Measurements from ENCODE around the gene ATXN10. TPM values are rescaled to one million over a fixed set of nuclear protein-coding genes. Genes with fewer than 3 reads are reported as not detected.

Gene ATXN10
- total RNA-seq, 1 experiment from 2014 or later = 135 TPM

DNA sequence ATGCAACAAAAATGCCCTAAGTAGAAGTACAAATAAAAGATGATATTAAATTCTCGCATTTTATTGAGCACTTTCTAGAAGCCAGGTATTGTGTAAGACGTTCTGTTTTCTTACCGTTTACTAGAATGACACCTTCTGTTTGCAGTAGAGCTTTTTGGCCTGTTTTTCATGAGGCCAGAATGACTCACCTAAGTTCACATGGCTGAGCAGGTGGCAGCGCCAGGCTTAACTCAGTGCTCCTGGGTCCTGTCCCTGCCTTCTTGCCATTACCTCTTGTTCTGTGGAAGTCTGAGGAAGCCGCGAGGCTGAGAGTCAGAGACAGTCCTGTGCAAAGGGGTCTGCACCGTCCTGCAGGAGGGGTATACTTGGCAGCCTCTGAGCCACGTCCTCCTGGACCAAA lies 113.8 kb downstream of the ATXN10 start:
- Histone ChIP-seq H3K27ac (ENCODE audit: low read depth, low read length) (no peak overlapping the region), H2AFZ (ENCODE audit: low read depth, low read length, poor library complexity, severe bottlenecking) (no peak overlapping the region), H3K4me2 (ENCODE audit: low read length) (no peak overlapping the region), H3K79me2 (ENCODE audit: insufficient read depth, low read length) (peaks cover 6% of the 10 kb centered on the region), H3K27me3 (ENCODE audit: insufficient read depth, low read length) (no peaks in the 10 kb centered on the region), H3K36me3 (ENCODE audit: control insufficient read depth in 1 of 2, insufficient read depth in 2 of 2, low read length in 2 of 2) (no peaks in the 10 kb centered on the region), H3K4me3 (replicated peaks in 1 of 2; ENCODE audit: low read depth in 1 of 2, low read length in 2 of 2) (no peak overlapping the region), H4K20me1 (ENCODE audit: insufficient read depth) (no peaks in the 10 kb centered on the region), H3K4me1 (ENCODE audit: control insufficient read depth in 1 of 2, insufficient read depth in 2 of 2, low read length in 2 of 2) (peaks cover 0 to 10% of the 10 kb centered on the region in 2 experiments; a peak in 1 of 4 replicates), H3K9me2 (ENCODE audit: insufficient read depth) (no peaks in the 10 kb centered on the region), H3K9ac (ENCODE audit: low read length) (no peak overlapping the region), H3K9me3 (ENCODE audit: control insufficient read depth in 1 of 2, insufficient read depth in 1 of 2, low read depth in 1 of 2, low read length in 2 of 2) (no peaks in the 10 kb centered on the region)
- BruUV-seq (replicated peaks) = no TSS peak
- TF ChIP-seq, protein P1, sequence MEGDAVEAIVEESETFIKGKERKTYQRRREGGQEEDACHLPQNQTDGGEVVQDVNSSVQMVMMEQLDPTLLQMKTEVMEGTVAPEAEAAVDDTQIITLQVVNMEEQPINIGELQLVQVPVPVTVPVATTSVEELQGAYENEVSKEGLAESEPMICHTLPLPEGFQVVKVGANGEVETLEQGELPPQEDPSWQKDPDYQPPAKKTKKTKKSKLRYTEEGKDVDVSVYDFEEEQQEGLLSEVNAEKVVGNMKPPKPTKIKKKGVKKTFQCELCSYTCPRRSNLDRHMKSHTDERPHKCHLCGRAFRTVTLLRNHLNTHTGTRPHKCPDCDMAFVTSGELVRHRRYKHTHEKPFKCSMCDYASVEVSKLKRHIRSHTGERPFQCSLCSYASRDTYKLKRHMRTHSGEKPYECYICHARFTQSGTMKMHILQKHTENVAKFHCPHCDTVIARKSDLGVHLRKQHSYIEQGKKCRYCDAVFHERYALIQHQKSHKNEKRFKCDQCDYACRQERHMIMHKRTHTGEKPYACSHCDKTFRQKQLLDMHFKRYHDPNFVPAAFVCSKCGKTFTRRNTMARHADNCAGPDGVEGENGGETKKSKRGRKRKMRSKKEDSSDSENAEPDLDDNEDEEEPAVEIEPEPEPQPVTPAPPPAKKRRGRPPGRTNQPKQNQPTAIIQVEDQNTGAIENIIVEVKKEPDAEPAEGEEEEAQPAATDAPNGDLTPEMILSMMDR (IDR thresholded peaks at IDR 0.05 in 2 of 3, conservative IDR thresholded peaks at IDR 0.05 in 1 of 3; ENCODE audit: borderline replicate concordance in 1 of 3, insufficient read depth in 1 of 3, low read depth in 2 of 3, low read length in 2 of 3) = no peak
- TF ChIP-seq ELF1 (IDR thresholded peaks at IDR 0.05; ENCODE audit: borderline replicate concordance, low read depth) (no peak), POLR2A (IDR thresholded peaks at IDR 0.05; ENCODE audit: borderline replicate concordance, extremely low read depth, insufficient read depth, insufficient read length) (no peak), EZH2phosphoT487 (IDR thresholded peaks at IDR 0.05; ENCODE audit: borderline replicate concordance) (no peak), ZBTB33 (IDR thresholded peaks at IDR 0.05; ENCODE audit: extremely low read depth, insufficient replicate concordance, low read length) (no peak), CEBPB (IDR thresholded peaks at IDR 0.05; ENCODE audit: low read depth) (no peak), REST (IDR thresholded peaks at IDR 0.05; ENCODE audit: low read depth) (no peak), MAX (IDR thresholded peaks at IDR 0.05) (peak; percentile 44; the same call in 1 of the 2 replicates), TCF7L2 (IDR thresholded peaks at IDR 0.05; ENCODE audit: borderline replicate concordance, extremely low read depth, insufficient read depth, insufficient read length) (no peak), SP1 (IDR thresholded peaks at IDR 0.05; ENCODE audit: low read depth) (no peak), EZH2 (IDR thresholded peaks at IDR 0.05) (no peak), YY1 (IDR thresholded peaks at IDR 0.05; ENCODE audit: extremely low read depth, insufficient replicate concordance, low read depth, low read length) (no peak), CBX3 (IDR thresholded peaks at IDR 0.05; ENCODE audit: low read depth) (no peak), FOSL1 (IDR thresholded peaks at IDR 0.05; ENCODE audit: low read depth) (peak; percentile 33; the same call in 1 of the 2 replicates), SIN3A (IDR thresholded peaks at IDR 0.05; ENCODE audit: low read depth) (no peak)
- TF ChIP-seq, protein P2, sequence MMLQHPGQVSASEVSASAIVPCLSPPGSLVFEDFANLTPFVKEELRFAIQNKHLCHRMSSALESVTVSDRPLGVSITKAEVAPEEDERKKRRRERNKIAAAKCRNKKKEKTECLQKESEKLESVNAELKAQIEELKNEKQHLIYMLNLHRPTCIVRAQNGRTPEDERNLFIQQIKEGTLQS (IDR thresholded peaks at IDR 0.05) = no peak
- RAD21 ChIA-PET (ENCODE audit: low non-redundant PET in 1 of 2, low total read pairs in 2 of 2, uncharacterized antibody in 2 of 2, unreplicated experiment in 2 of 2) = no interaction called here
- intact Hi-C loops (cut with micrococcal nuclease) = no loop called here
- no peak for ATAC-seq
- CTCF ChIA-PET = no interaction called here
- DNase-seq (ENCODE audit: low read depth, low spot score) = no peak
- POLR2A ChIA-PET = no interaction called here
